H9 (cell line): ENCODE measurements around the gene PLCH2. TPM values are rescaled to one million over a fixed set of nuclear protein-coding genes. Genes with fewer than 3 reads are reported as not detected.

Source experiments
- DNase-seq: peaks from one replicate; pipeline ENCODE4 v3.0.0-alpha.2; 2017
- H2AFZ ChIP-seq: one replicate; pipeline ENCODE4 v1.6.1; 2013; ENCODE audit warnings: mild to moderate bottlenecking, low read length, control low read depth, moderate library complexity
- H2AK5ac ChIP-seq: 2 replicates; pipeline ENCODE4 v1.6.1; 2013; ENCODE audit warnings: low read length, control low read depth, mixed read lengths; ENCODE audit not compliant: insufficient read length
- H2BK120ac ChIP-seq: one replicate; pipeline ENCODE4 v1.6.1; 2013; ENCODE audit warnings: low read depth, mild to moderate bottlenecking, low read length, control low read depth, inconsistent platforms; ENCODE audit not compliant: poor library complexity, severe bottlenecking
- H2BK12ac ChIP-seq: 2 replicates; pipeline ENCODE4 v1.6.1; 2013; ENCODE audit warnings: low read length, control low read depth, mixed read lengths, low read depth; ENCODE audit not compliant: insufficient read length
- H2BK15ac ChIP-seq: 2 replicates; pipeline ENCODE4 v1.6.1; 2013; ENCODE audit warnings: low read depth, low read length, control low read depth
- H2BK20ac ChIP-seq: one replicate; pipeline ENCODE4 v1.6.1; 2013; ENCODE audit warnings: low read depth, mild to moderate bottlenecking, low read length, control low read depth, inconsistent platforms; ENCODE audit not compliant: poor library complexity, severe bottlenecking
- H2BK5ac ChIP-seq: 2 replicates; pipeline ENCODE4 v1.6.1; 2013; ENCODE audit warnings: low read length, control low read depth, mixed read lengths; ENCODE audit not compliant: insufficient read length
- H3K14ac ChIP-seq: 2 replicates; pipeline ENCODE4 v1.6.1; 2013; ENCODE audit warnings: low read length, control low read depth; ENCODE audit not compliant: insufficient read depth
- H3K18ac ChIP-seq: 2 replicates; pipeline ENCODE4 v1.6.1; 2013; ENCODE audit warnings: low read depth, mild to moderate bottlenecking, mixed read lengths, low read length, control low read depth; ENCODE audit not compliant: insufficient read length
- H3K23ac ChIP-seq: 2 replicates; pipeline ENCODE4 v1.6.1; 2013; ENCODE audit warnings: low read length, control low read depth, mixed read lengths, low read depth; ENCODE audit not compliant: insufficient read length
- H3K23me2 ChIP-seq: 2 replicates; pipeline ENCODE4 v1.6.1; 2013; ENCODE audit warnings: low read depth, mild to moderate bottlenecking, mixed read lengths, low read length, control low read depth; ENCODE audit not compliant: insufficient read length, poor library complexity, severe bottlenecking
- H3K27ac ChIP-seq: 2 replicates; pipeline ENCODE4 v1.5.1; 2013; ENCODE audit warnings: low read length, control low read depth, mixed read lengths, low read depth; ENCODE audit not compliant: insufficient read length
- H3K27me3 ChIP-seq: 2 replicates; pipeline ENCODE4 v1.6.1; 2013; ENCODE audit warnings: low read length, control low read depth, inconsistent platforms; ENCODE audit not compliant: insufficient read depth
- H3K4ac ChIP-seq: 2 replicates; pipeline ENCODE4 v1.6.1; 2013; ENCODE audit warnings: low read depth, mild to moderate bottlenecking, control low read depth, inconsistent platforms, low read length, moderate library complexity
- H3K4me1 ChIP-seq: 2 replicates; pipeline ENCODE4 v1.6.1; 2013; ENCODE audit warnings: low read length, control low read depth, inconsistent platforms; ENCODE audit not compliant: insufficient read depth
- H3K4me2 ChIP-seq: 2 replicates; pipeline ENCODE4 v1.6.1; 2013; ENCODE audit warnings: low read length, control low read depth, mixed read lengths; ENCODE audit not compliant: insufficient read length, insufficient read depth
- H3K56ac ChIP-seq: 2 replicates; pipeline ENCODE4 v1.6.1; 2013; ENCODE audit warnings: low read depth, mild to moderate bottlenecking, mixed read lengths, low read length, control low read depth; ENCODE audit not compliant: insufficient read length
- H3K79me1 ChIP-seq: 2 replicates; pipeline ENCODE4 v1.6.1; 2013; ENCODE audit warnings: low read depth, mild to moderate bottlenecking, moderate library complexity, low read length, control low read depth, inconsistent platforms; ENCODE audit not compliant: insufficient read depth, poor library complexity, severe bottlenecking
- H3K79me2 ChIP-seq: 2 replicates; pipeline ENCODE4 v1.6.1; 2013; ENCODE audit warnings: low read length, control low read depth, inconsistent platforms; ENCODE audit not compliant: insufficient read depth
- H3K9ac ChIP-seq: 2 replicates; pipeline ENCODE4 v1.6.1; 2013; ENCODE audit warnings: low read length, control low read depth, mixed read lengths; ENCODE audit not compliant: insufficient read length; ENCODE audit errors: extremely low read depth
- H3K9me3 ChIP-seq: one replicate; pipeline ENCODE4 v1.6.1; 2013; ENCODE audit warnings: low read depth, low read length, inconsistent platforms; ENCODE audit not compliant: control insufficient read depth
- H3T11ph ChIP-seq: one replicate; pipeline ENCODE4 v1.6.1; 2013; ENCODE audit warnings: mild to moderate bottlenecking, low read length, control low read depth, inconsistent platforms
- H4K20me1 ChIP-seq: one replicate; pipeline ENCODE4 v1.6.1; 2013; ENCODE audit not compliant: control insufficient read depth, insufficient read length, insufficient read depth
- H4K5ac ChIP-seq: 2 replicates; pipeline ENCODE4 v1.6.1; 2013; ENCODE audit warnings: low read depth, mild to moderate bottlenecking, mixed read lengths, low read length, control low read depth; ENCODE audit not compliant: insufficient read length
- H4K8ac ChIP-seq: replicated peaks from 2 replicates; pipeline ENCODE4 v1.6.1; 2013; ENCODE audit warnings: low read length, control low read depth, mixed read lengths, low read depth; ENCODE audit not compliant: insufficient read length
- H4K91ac ChIP-seq: 2 replicates; pipeline ENCODE4 v1.6.1; 2013; ENCODE audit warnings: low read depth, mild to moderate bottlenecking, moderate library complexity, mixed read lengths, low read length, control low read depth; ENCODE audit not compliant: insufficient read length
- H3K27ac Mint-ChIP-seq, 3 experiments: 2 replicates in 2 of 3; 3 replicates in 1 of 3; pipeline ENCODE4 v1.8.0; 2020 to 2021; ENCODE audit warnings: mixed read lengths in 3 of 3, mild to moderate bottlenecking in 1 of 3, moderate library complexity in 1 of 3
- H3K27me3 Mint-ChIP-seq: 2 replicates; pipeline ENCODE4 v1.8.0; 2021; ENCODE audit warnings: low read depth, mild to moderate bottlenecking, moderate library complexity, mixed read lengths
- H3K36me3 Mint-ChIP-seq, 3 experiments: 2 replicates in 2 of 3; 3 replicates in 1 of 3; pipeline ENCODE4 v1.8.0; 2020 to 2021; ENCODE audit warnings: low read depth in 3 of 3, mixed read lengths in 3 of 3; ENCODE audit not compliant: insufficient read depth in 1 of 3
- H3K4me1 Mint-ChIP-seq, 2 experiments: 2 replicates each; pipeline ENCODE4 v1.8.0; 2020; ENCODE audit warnings: mixed read lengths in 2 of 2
- H3K4me3 Mint-ChIP-seq, 2 experiments: 2 replicates in 1 of 2; 3 replicates in 1 of 2; pipeline ENCODE4 v1.8.0; 2020 to 2021; ENCODE audit warnings: mild to moderate bottlenecking in 2 of 2, mixed read lengths in 2 of 2, moderate library complexity in 1 of 2
- H3K9me3 Mint-ChIP-seq, 2 experiments: 2 replicates in 1 of 2; 3 replicates in 1 of 2; pipeline ENCODE4 v1.8.0; 2020; ENCODE audit warnings: mild to moderate bottlenecking in 2 of 2, mixed read lengths in 2 of 2, moderate library complexity in 1 of 2
- CTCF ChIP-seq: fragments of 200-600 bp; sonication (generic); conservative IDR thresholded peaks from 3 replicates; pipeline ENCODE4 v1.8.0; 2021; ENCODE audit warnings: antibody characterized with exemption, mild to moderate bottlenecking
- whole genome bisulfite sequencing: extraction: QIAGEN DNeasy Blood & Tissue Kit; methylation state at CpG from one replicate; pipeline ENCODE4 v1.1.7; 2013; ENCODE audit warnings: missing lambda C conversion rate, low lambda C conversion rate, mixed read lengths; ENCODE audit not compliant: insufficient read length; ENCODE audit errors: extremely low coverage; 5-methylcytosine and 5-hydroxymethylcytosine counted together
- total RNA-seq: library from RNA; stranded (reverse); gene quantifications from 2 replicates; pipeline ENCODE4 v1.2.1, GENCODE V29; 2021

PLCH2 gene
- total RNA-seq, 1 experiment from 2014 or later = 0.09 TPM

- no peak overlapping the region for H2AFZ ChIP-seq
- no peak overlapping the region for H2BK12ac ChIP-seq
- H3K27me3 Mint-ChIP-seq = peaks cover 2% of the 10 kb centered on the region
- H3K4me1 ChIP-seq = no peaks in the 10 kb centered on the region
- no peak overlapping the region for H3K27ac ChIP-seq
- no peak overlapping the region for H3K18ac ChIP-seq
- H2BK120ac ChIP-seq = no peak overlapping the region
- H2BK5ac ChIP-seq = no peak overlapping the region
- H3K4me1 Mint-ChIP-seq = no peaks in the 10 kb centered on the region
- TF ChIP-seq CTCF = no peak
- no peak overlapping the region for H2BK15ac ChIP-seq
- no peaks in the 10 kb centered on the region for H3K23me2 ChIP-seq
- no peak overlapping the region for H4K5ac ChIP-seq
- no peak overlapping the region for H3K4me3 Mint-ChIP-seq
- DNase-seq = no peak
- H3K56ac ChIP-seq = no peak overlapping the region
- no peaks in the 10 kb centered on the region for H3K27me3 ChIP-seq
- no peak overlapping the region for H3K9ac ChIP-seq
- no peak overlapping the region for H3T11ph ChIP-seq
- no peak overlapping the region for H2BK20ac ChIP-seq
- no peak overlapping the region for H3K4ac ChIP-seq
- H4K20me1 ChIP-seq = no peaks in the 10 kb centered on the region
- H4K8ac ChIP-seq = no peak overlapping the region
- H3K9me3 Mint-ChIP-seq = no peaks in the 10 kb centered on the region
- peaks cover 5 to 26% (median 17%) of the 10 kb centered on the region in 3 experiments; a peak in 6 of 7 replicates for H3K36me3 Mint-ChIP-seq
- no peak overlapping the region for H3K23ac ChIP-seq
- no peaks in the 10 kb centered on the region for H3K79me1 ChIP-seq
- no peak overlapping the region for H3K14ac ChIP-seq
- H3K4me2 ChIP-seq = no peak overlapping the region
- WGBS = no CpG with 5 or more reads among the region's 30 CpGs
- no peaks in the 10 kb centered on the region for H3K9me3 ChIP-seq
- peak overlapping the region in 1 of 3 experiments; percentile 59; a peak in 1 of 7 replicates for H3K27ac Mint-ChIP-seq
- no peak overlapping the region for H4K91ac ChIP-seq
- no peak overlapping the region for H2AK5ac ChIP-seq
- no peaks in the 10 kb centered on the region for H3K79me2 ChIP-seq
Measured at GRCh38 chr1:2506007-2506860, 30.1 kb downstream of the PLCH2 start.
